CD1c-positive myeloid dendritic cell (primary cell): ENCODE data around the gene DENR.

Experiments
- DNase-seq: peaks from one replicate; pipeline ENCODE4 v3.0.0-alpha.2; 2016; ENCODE audit errors: extremely low spot score

Gene DENR

GRCh38 chr12:122820138-122820537, 67.5 kb downstream of the DENR start:
- peak; percentile 18 for DNase-seq
